ENCODE measurements around the gene SZT2.

DNA sequence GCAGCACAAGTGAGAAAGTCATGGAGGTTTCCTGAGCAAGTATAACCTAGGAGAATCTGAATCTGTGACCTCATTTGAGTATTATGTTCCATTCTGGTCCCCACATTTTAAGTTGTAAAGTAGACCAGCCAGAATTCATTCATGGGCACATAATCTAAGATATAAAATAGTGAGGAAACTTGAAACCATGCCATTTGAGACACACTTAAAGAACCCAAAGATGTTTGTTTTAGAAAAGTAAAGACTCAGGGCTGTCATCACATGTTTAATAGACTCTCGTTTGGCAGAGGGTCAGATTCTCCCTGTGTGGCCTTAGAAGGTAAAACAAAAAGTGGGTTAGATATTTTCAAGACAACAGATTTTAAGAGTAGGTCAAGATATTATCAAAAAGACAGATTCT lies 6.4 kb downstream of the SZT2 start:
- TF ChIP-seq, protein P1, sequence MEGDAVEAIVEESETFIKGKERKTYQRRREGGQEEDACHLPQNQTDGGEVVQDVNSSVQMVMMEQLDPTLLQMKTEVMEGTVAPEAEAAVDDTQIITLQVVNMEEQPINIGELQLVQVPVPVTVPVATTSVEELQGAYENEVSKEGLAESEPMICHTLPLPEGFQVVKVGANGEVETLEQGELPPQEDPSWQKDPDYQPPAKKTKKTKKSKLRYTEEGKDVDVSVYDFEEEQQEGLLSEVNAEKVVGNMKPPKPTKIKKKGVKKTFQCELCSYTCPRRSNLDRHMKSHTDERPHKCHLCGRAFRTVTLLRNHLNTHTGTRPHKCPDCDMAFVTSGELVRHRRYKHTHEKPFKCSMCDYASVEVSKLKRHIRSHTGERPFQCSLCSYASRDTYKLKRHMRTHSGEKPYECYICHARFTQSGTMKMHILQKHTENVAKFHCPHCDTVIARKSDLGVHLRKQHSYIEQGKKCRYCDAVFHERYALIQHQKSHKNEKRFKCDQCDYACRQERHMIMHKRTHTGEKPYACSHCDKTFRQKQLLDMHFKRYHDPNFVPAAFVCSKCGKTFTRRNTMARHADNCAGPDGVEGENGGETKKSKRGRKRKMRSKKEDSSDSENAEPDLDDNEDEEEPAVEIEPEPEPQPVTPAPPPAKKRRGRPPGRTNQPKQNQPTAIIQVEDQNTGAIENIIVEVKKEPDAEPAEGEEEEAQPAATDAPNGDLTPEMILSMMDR (IDR thresholded peaks at IDR 0.05), result no peak
- TF ChIP-seq POLR2A (IDR thresholded peaks at IDR 0.05), result no peak

Measured in tibial nerve (tissue), 3 donors.